ENCODE data around the gene CLDN20.

- TF ChIP-seq CBFB (IDR thresholded peaks at IDR 0.05; ENCODE audit: low read depth) = no peak
- TF ChIP-seq, protein P1, sequence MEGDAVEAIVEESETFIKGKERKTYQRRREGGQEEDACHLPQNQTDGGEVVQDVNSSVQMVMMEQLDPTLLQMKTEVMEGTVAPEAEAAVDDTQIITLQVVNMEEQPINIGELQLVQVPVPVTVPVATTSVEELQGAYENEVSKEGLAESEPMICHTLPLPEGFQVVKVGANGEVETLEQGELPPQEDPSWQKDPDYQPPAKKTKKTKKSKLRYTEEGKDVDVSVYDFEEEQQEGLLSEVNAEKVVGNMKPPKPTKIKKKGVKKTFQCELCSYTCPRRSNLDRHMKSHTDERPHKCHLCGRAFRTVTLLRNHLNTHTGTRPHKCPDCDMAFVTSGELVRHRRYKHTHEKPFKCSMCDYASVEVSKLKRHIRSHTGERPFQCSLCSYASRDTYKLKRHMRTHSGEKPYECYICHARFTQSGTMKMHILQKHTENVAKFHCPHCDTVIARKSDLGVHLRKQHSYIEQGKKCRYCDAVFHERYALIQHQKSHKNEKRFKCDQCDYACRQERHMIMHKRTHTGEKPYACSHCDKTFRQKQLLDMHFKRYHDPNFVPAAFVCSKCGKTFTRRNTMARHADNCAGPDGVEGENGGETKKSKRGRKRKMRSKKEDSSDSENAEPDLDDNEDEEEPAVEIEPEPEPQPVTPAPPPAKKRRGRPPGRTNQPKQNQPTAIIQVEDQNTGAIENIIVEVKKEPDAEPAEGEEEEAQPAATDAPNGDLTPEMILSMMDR (IDR thresholded peaks at IDR 0.05 in 2 of 3, conservative IDR thresholded peaks at IDR 0.05 in 1 of 3; ENCODE audit: control insufficient read depth in 2 of 3, extremely low read depth in 1 of 3, insufficient read depth in 1 of 3, low read depth in 3 of 3, low read length in 3 of 3) = no peak
- TF ChIP-seq POLR2A (IDR thresholded peaks at IDR 0.05; ENCODE audit: low read depth, low read length) = no peak
- TF ChIP-seq CBX5 (IDR thresholded peaks at IDR 0.05; ENCODE audit: low read depth) = no peak
- TF ChIP-seq MAX (IDR thresholded peaks at IDR 0.05; ENCODE audit: low read depth, low read length) = no peak
- no peak for TF ChIP-seq CHD2 (IDR thresholded peaks at IDR 0.05; ENCODE audit: borderline replicate concordance, low read depth, low read length)
- TF ChIP-seq, protein P2, sequence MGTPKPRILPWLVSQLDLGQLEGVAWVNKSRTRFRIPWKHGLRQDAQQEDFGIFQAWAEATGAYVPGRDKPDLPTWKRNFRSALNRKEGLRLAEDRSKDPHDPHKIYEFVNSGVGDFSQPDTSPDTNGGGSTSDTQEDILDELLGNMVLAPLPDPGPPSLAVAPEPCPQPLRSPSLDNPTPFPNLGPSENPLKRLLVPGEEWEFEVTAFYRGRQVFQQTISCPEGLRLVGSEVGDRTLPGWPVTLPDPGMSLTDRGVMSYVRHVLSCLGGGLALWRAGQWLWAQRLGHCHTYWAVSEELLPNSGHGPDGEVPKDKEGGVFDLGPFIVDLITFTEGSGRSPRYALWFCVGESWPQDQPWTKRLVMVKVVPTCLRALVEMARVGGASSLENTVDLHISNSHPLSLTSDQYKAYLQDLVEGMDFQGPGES (IDR thresholded peaks at IDR 0.05) = no peak
Measured at GRCh38 chr6:155265843-155266535, 2.2 kb downstream of the CLDN20 start.

Data from GM12878 (cell line).